CD4-positive, alpha-beta T cell treated with Interferon gamma for 1 hour (primary cell): Measurements from ENCODE around the gene ADAM22.
"Not testable (repeated sequence)": the region's sequence is repeated elsewhere in the genome, so short reads cannot be mapped to it uniquely, and the experiment has no call there.

Experiments
- DNase-seq: peaks from one replicate; pipeline ENCODE4 v3.0.0-alpha.2; 2020

The ADAM22 gene

DNA sequence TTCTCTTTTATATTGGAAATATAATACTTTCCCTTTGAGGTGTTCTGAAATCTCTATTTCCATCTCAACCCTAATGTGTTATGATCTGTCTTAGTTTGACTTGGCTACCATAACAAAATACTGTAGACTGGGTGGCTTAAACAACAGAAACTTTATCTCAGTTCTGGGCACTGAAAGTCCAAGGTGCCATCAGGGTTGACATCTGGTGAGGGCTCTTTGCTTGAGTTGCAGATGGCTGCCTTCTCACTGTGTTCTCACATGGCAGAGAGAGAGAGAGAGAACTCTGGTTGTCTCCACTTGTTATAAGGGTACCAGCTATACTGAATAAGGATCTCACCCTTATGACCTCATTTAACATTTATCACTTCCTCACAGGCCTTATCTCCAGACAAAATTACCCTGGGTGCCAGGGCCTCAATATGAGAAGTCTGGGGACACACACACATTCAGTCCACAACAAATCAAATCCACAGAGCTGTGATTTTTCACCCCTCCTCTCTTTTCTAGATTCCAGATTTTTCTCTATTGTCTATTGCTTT lies 181.3 kb downstream of the ADAM22 start:
- DNase-seq = no peak

DNA sequence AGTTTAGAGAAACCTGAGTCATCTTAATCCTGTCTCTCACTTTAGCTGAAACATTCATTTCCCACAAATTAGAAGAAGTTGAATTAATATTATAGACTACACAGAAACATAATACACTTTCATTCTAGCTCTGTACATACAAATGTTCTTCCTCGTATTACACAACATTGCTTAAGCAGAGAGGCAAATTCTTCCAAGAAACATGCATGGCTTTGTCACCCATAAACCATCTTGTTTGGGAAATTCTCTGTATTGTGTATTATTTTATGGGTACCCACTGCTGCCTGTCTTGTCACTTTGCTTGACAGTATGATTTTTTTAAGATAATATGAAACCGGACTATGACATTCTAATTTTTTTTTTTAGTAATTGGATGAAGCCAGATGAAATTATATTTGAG lies 181.8 kb downstream of the ADAM22 start:
- DNase-seq = no peak

DNA sequence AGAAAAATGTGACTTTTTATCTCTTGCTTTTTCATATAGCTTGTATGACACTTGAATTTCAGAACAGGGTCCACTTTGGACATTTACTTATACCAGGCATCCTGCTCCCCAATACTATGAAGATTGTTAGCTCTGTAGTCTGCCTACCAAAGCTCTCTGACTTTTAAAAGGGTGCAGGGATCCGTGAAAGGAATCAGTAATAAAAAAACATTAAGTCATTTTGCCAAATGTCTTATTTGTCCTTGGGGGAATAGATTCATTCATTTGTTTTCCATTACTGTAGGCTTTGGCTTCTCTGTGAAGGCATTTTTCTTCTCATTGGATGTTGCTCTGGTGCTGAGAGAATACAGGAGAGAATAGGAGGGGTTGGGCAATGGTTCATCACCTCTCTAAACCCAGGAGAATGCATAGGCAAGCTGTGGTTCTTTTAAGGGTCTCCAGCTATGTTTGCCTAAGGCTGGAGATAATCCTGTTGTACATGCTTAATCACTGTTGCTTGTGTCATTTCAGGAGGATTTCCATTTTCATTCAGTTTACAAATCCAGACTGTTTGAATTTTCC lies 182.3 kb downstream of the ADAM22 start:
- DNase-seq = no peak

DNA sequence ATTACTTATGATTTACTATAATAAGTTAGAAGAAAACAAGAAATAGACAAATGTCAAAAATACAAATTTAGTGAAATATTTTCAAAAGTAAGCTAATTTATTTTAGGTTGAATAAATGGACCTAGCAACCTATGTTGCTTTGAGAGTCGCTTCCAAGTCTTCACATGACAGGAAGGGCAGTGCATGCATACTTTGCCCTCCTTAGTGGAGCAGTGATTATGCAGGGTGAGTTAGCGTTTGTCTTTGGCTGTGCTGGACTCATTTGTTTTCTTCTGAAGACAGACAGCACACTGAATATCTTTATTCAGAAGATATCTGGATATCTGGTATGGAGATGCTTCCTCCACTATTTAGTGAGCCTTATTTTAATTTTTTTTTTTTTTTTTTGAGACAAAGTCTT lies 183.3 kb downstream of the ADAM22 start:
- no peak for DNase-seq

DNA sequence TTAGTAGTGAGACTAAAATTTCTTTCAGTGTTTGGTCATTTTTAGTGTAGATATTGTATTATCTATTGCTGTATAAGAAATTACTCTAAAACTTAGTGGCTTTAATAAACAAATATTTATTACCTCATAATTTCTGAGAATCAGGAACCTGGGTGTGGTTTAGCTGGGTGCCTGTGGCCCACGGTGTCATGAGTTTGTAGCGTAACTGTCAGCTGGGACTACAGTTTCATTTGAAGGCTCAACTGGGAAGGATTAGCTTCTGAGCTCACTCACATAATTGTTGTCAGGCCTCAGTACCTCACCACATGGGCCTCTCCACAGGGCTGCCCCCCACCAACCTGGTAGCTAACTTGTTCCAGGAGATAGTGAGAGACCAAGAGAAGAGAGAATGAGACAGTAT lies 187.3 kb downstream of the ADAM22 start:
- no peak for DNase-seq

DNA sequence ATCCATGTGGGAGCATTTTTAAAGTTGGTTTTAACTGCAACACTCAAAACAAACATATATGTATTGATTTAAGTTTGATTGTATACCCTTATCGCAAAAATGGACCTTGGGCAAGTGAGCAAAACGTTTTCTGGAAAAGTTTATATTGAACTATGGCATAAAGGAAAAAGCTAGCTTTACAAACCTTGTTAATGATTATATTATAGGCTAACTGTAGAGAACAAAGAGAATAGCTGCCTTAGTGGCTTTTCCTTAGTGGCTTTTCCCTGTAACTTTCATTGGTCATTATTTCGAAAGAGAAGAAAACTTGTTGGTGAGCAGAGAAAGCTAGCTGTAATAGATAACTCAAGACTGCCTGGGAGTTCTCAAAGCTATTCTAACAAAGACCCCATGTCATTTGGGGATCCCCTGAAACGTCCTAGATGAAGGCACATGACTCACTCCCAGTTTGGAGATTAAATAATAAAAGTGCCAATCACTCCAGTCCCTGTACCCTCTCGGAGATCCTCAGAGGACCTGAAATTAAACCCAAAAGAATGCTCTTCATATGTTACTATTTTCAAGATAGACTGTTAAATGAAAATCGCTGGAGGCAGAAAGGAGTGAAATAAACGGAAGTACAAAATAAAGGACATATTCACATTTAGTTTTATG lies 193.7 kb downstream of the ADAM22 start:
- DNase-seq = no peak

DNA sequence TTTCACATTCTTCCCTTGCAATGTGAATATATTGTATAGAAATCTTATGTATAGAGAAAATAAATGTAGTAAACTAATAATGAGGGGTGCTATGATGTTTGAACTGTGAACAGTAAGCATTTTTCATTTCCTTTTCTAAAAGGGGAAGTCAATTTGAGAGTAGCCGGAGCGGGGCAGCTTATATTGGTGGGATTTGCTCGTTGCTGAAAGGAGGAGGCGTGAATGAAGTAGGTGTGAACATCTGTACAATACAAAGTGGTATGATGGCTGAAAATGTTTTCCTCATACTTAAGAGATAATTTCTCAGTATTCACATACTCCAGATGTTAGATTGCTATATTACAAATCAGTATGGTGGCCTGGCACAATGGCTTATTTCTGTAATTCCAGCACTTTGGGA lies 198.7 kb downstream of the ADAM22 start:
- no peak for DNase-seq

DNA sequence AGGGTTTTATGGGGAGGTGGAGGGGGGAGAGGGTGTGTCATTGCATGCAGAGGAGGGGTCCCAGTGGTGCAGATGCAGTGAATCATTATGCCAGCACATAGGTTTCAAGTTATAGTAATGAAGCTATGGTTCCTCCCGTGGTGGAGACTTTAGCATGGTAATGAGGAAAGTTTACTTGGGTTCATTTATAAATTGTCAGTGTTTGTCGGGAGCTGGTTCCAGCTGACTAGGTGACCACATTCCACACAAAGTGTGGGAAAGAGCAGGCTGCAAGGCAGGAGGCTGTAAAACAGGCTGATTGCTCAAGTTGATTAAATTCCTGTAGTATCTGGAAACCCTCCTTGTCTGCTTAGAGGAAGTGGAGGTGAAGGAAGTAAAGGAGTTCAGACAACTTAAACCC lies 206.9 kb downstream of the ADAM22 start:
- DNase-seq = no peak

DNA sequence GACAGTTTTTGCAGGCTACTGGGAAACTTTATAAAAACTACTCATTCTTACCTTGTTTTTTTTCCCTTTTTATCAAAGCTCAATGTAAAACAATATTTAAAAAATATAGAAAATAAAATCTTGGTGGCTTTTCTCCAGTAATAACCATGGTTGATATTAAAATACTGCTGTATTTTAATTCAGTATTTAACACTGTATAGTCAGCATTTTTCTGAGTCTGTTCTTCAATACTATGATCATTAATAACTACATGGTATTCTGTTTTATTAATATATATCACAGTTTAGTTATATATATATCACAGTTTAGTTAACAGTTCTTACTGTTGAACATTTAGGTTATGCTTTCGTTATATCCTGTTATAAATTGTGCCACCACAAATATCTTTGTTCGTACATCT lies 207.4 kb downstream of the ADAM22 start:
- no peak for DNase-seq

DNA sequence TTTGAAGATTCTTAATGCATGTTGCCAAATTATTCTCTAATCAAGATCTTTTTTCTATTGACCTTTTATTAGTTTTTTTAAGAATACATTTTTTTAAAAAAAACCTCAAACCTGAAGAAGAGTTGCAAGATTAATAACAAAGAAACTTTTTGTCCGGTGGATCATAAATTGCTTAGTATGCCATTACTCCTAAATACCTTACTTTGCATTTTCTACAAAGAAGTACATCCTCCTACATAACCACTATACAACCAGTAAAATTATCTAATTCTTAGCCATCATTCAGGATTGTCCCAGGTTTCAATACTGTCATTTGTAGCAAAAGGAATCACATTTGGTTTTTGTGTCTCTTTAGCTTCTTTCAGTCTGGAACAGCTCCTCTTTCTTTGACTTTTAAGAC lies 207.9 kb downstream of the ADAM22 start:
- no peak for DNase-seq

DNA sequence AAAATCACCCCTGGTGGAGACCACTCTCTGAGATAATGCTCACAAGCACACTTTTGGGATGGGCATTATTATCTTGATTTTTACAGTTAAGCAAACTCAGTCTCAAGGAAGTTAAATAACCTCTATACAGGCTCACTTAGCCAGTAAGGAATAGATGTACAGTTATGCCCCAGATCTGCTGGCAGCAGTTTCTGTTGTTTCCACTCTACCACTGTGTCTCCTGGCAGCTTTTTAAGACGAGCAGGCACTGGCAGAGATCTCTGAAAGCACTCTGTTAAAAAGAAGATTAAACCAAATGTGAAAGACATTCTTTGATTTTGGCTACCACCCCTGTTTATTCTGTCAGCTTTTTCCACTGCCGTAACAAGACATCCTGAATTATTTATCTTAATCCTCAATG lies 212.6 kb downstream of the ADAM22 start:
- no peak for DNase-seq

DNA sequence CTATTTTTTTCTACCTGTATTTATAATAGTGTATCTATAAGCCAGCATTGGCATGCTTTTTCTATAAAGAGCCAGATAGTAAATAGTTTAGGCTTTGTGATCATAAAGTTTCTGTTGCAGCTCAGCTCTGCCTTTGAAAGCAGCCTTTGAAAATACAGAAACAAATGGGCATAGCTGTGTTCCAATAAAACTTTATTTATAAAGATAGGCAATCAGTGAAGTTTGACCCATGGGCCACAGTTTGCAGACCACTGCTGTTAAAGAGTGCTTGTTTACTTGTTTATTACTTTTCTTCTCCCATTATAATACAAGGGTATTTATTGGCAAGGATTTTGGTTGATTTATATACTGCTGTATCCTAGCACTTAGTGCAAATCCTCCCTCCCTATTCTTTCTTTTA lies 213.3 kb downstream of the ADAM22 start:
- DNase-seq = no peak

DNA sequence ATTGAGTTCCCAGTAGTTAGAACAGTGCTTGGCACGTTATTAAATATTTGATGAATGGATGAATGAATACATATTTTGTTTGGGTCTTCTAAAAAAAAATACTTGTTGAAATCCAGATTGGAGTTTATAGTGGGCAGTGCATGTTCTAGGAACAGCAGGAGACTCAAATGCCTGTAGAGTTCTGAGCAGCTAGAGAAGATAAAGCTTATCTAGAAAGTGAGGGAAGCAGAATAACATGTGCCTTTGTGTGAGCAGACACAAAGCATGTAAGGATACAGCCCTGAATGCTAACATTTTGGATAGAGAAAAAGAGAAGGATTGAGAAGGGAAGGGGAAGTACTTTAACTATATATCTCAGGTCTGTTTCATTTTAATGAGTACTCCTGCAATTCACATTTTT lies 213.9 kb downstream of the ADAM22 start:
- DNase-seq = no peak

DNA sequence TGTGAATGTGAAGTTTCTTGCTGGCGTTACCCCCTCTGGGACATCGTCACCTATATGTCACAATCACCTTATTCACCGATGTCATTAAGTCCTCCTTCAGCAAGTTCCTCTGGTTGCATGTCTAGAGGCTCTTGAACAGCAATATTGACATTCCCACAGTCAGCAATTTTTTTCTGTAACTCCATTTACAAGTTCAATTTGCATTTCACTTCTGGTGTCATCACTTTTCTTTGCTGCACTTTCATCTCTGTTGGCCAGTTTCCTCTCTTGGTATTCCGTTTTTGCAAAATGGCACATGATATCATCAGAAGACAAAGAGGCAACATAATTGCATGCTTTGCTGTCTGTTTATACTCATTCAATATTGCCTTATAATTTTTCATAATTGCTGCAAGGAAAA lies 216.0 kb downstream of the ADAM22 start:
- no peak for DNase-seq

DNA sequence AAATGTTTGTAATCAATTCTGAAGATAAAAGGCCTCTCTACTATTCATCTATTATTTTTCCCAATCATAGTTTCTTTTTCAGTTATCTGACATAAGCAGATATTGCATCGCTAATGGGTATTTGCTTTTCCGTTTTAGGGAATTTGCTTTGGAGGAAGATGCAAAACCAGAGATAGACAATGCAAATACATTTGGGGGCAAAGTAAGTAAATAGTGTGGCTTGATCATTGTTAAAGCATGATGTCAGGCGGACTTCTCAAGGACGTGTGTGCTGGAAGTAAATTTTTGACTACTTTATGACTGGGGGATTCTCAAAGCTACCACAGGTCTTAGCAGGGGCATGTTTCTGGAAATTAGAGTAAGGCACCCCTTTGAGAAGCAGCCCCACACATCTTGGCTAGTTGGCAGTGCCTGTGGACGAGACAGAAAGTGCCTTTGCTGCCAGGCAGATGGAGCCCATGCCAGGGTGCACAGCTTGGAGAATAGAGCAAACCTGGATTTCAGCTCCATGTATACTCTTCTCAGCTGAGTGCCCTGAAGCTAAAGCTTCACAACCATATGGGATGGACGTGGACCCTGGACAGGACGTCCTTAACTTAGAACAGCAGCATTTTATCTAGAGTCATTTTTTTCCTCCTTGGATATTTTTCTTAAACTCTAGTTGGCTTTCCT lies 217.2 kb downstream of the ADAM22 start:
- no peak for DNase-seq

DNA sequence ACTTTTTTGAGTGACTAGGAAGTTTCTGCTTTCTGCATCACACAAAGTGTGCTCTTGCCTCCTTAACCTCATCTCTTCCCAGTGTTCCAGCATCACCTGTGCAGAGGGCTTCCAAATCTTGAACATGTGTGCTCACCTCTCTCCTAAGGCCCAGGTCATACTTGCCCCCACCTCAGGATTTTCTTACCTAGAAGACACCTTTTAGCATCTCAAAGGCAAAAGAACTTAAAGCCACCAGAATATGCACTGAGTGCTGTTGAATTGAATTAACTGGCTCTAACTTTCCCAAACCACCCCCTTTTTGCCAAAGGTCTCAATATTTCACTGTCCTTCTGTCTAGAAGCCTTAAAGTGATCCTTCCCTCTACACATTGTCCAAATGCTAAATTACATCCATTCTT lies 219.3 kb downstream of the ADAM22 start:
- DNase-seq = no peak

DNA sequence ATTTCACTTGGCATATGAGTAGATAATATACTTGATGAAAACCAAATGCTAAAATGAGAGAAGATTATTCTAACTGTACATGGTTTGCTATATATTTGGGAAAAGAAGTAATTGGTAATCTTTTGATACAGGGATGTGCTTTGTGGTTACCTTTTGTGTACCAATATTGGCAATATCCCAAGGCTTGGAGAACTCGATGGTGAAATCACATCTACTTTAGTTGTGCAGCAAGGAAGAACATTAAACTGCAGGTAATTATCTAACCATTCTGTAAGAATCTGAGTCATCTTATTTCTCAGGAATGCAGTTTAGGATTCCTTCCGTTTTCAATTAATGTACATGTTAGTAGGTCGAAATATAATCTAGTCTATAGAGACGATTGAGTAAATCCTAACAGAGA lies 221.7 kb downstream of the ADAM22 start:
- DNase-seq = no peak

DNA sequence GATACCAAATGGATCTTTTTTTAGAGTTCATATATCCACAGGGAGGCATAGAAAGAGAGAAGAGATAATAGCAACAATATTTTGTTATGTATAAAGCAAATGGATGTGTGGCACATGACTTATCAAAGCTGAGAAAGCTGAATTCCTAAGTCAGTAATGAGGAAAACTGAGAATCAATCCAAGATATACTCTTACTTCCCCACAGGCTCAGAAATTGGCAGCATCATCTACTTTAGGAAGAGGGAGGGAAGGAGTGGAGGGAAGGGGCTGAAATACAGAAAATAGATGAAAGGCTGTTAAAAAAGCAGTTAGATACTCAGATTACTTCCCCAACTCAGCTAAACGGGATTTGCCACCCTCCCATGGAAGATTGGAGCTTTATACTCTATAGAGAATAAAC lies 222.3 kb downstream of the ADAM22 start:
- DNase-seq = no peak

DNA sequence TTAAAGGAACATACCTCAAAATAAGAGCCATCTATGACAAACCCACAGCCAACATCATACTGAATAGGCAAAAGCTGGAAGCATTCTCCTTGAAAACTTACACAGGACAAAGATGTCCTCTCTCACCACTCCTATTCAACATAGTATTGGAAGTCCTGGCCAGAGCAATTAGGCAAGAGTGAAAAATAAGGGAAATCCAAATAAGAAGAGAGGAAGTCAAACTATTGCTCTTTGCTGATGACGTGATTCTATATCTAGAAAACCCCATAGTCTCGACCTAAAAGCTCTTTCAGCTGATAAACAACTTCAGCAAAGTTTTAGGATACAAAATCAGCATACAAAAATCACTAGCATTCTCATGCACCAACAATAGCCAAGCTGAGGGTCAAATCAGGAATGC lies 225.7 kb downstream of the ADAM22 start:
- not testable (repeated sequence) for DNase-seq

DNA sequence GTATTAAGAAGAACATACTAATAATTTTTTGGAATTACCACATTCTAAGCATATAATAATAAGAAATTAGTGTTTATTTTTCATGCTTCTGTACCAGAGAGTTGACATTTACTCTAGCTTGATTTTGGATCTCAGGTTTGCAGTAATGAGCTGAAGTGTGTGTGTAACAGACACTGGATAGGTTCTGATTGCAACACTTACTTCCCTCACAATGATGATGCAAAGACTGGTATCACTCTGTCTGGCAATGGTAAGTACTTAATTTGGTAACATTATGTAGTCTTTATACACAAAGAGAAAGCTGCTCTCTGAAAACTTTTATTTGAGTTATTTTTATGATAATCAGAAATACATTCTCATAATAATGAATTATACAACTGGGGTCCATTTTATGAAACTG lies 231.6 kb downstream of the ADAM22 start:
- no peak for DNase-seq

DNA sequence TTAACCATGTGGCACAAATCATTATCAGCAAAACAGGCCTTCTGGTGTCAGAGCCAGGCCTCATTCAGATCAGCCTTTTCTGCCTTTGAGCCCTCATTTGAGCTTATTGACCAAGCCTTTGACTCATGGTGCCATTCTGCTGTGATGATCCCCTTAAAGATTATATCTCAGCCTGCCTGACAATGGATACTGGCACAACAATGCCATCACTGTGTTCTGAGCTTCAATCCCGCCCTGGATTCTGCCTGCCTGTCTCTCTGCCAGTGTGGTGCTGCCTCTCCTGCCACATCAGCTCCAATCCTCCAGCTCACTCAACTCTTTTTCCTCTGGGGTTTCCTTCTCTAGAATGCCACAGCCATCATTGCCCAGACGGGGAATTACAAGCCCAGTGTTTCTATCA lies 233.2 kb downstream of the ADAM22 start:
- no peak for DNase-seq

DNA sequence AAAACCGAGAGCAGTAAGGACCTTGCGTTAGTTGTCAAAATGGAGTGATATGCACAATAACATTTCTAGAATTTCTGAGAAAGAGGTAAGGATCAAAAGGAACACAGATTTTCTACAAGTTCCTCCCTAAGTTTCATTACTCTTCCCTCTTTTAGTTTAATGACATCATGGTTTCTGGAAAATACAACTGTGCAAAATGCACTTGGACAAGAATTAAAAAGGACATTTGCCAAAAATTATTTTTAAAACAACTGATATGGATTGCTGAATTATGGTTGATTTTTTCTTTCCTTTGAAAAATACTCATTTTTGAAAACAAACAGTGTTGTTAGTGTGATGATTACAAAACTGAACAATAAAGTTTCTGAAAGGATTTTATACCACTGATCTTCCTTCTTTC lies 233.7 kb downstream of the ADAM22 start:
- no peak for DNase-seq

DNA sequence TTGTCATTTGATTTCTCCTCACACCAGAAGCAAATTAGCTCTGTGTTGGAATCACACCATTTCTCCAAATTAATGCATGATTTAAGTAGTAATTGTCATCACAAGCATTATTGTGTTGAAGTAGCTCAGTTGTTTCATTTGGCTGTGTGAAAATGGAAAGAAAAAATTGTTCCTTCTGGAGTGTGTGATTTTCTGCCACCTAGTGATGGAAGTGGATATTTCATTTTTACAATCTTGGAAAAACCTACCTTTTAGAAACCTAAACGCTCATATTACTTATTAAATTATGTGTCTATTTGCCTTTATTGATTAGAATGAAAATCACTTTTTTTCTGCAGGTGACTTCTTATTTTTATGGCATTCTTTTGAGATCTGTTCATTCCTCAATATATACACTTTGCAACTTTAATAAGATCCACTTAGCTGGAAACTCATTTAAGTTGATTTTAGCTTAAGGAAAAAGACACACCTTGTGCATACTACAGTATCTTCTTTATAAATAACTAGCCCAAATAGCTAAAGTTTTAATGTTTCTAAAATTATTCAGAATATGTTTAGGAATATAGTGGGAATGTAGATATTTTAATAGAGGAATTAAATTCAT lies 235.8 kb downstream of the ADAM22 start:
- DNase-seq = no peak

DNA sequence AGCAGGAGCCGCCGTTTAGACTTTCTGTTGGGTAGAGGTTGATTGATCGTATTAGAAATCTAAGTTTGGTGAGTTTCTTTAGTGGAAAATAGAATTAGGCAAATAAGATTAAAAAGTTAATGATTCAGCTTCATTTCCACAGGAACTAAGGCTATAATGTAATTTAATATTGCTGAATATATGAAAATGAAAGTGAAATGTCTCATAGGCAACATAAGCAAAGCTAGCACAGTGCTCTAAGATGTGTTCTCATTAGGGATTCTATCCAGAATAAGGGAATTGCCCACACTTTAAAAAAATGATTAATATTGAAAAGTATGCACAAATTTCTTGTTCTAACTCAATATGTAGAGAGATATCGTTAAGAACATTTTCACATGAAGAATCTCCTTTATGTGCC lies 238.8 kb downstream of the ADAM22 start:
- DNase-seq = no peak
